KOPT-K1 (cell line): Measurements from ENCODE around the gene MMRN2.
A peak's percentile ranks its signal among the peaks of the same experiment; 100 is the strongest.
"Not testable (repeated sequence)": the region's sequence is repeated elsewhere in the genome, so short reads cannot be mapped to it uniquely, and the experiment has no call there.

ENCODE experiments used
- H3K27ac ChIP-seq: fragments of 200-600 bp; sonication (generic); 2 replicates; pipeline ENCODE4 v1.5.1; 2016; ENCODE audit warnings: antibody characterized with exemption, mild to moderate bottlenecking, low read depth, low read length; ENCODE audit not compliant: poor library complexity, severe bottlenecking
- H3K36me3 ChIP-seq: fragments of 200-600 bp; sonication (generic); 2 replicates; pipeline ENCODE4 v1.5.1; 2017; ENCODE audit warnings: antibody characterized with exemption, mild to moderate bottlenecking, low read length, moderate library complexity; ENCODE audit not compliant: insufficient read depth
- H3K9me3 ChIP-seq: fragments of 200-600 bp; sonication (generic); 2 replicates; pipeline ENCODE4 v1.5.1; 2017; ENCODE audit warnings: antibody characterized with exemption, low read length, mild to moderate bottlenecking; ENCODE audit not compliant: insufficient read depth, poor library complexity, severe bottlenecking

The MMRN2 gene

GRCh38 chr10:86954681-86955500, 2.5 kb downstream of the MMRN2 start:
- no peaks in the 10 kb centered on the region for H3K36me3 ChIP-seq
- H3K27ac ChIP-seq = no peak overlapping the region
- peaks cover 14% of the 10 kb centered on the region for H3K9me3 ChIP-seq

- Histone ChIP-seq H3K36me3 (no peaks in the 10 kb centered on the region), H3K9me3 (peaks cover 14% of the 10 kb centered on the region), H3K27ac (no peak overlapping the region)
Observed at GRCh38 chr10:86953747-86954680, 3.4 kb downstream of the MMRN2 start.

GRCh38 chr10:86952697-86953096, 4.7 kb downstream of the MMRN2 start:
- H3K9me3 ChIP-seq = peaks cover 14% of the 10 kb centered on the region
- H3K36me3 ChIP-seq, H3K27ac ChIP-seq: not testable (repeated sequence)

GRCh38 chr10:86952106-86952505, 5.3 kb downstream of the MMRN2 start:
- Histone ChIP-seq H3K36me3 (no peaks in the 10 kb centered on the region), H3K27ac (no peak overlapping the region), H3K9me3 (peaks cover 14% of the 10 kb centered on the region)

GRCh38 chr10:86951184-86951761, 6.1 kb downstream of the MMRN2 start:
- Histone ChIP-seq H3K9me3 (peaks cover 14% of the 10 kb centered on the region), H3K36me3 (no peaks in the 10 kb centered on the region), H3K27ac (no peak overlapping the region)

- Histone ChIP-seq H3K9me3 (peaks cover 14% of the 10 kb centered on the region), H3K36me3 (no peaks in the 10 kb centered on the region), H3K27ac (no peak overlapping the region)
Observed at GRCh38 chr10:86950349-86950748, 7.1 kb downstream of the MMRN2 start.

GRCh38 chr10:86947806-86948205, 9.6 kb downstream of the MMRN2 start:
- peaks cover 12% of the 10 kb centered on the region for H3K9me3 ChIP-seq
- H3K27ac ChIP-seq, H3K36me3 ChIP-seq: not testable (repeated sequence)

- Histone ChIP-seq H3K9me3 (no peaks in the 10 kb centered on the region), H3K27ac (no peak overlapping the region), H3K36me3 (no peaks in the 10 kb centered on the region)
Observed at GRCh38 chr10:86946213-86947155, 10.9 kb downstream of the MMRN2 start.

GRCh38 chr10:86945361-86946212, 11.8 kb downstream of the MMRN2 start:
- H3K9me3 ChIP-seq = no peaks in the 10 kb centered on the region
- H3K36me3 ChIP-seq = no peaks in the 10 kb centered on the region
- H3K27ac ChIP-seq = peak overlapping the region; percentile 24

GRCh38 chr10:86944907-86945306, 12.5 kb downstream of the MMRN2 start:
- no peaks in the 10 kb centered on the region for H3K36me3 ChIP-seq
- no peaks in the 10 kb centered on the region for H3K9me3 ChIP-seq
- H3K27ac ChIP-seq = peak overlapping the region; percentile 24

GRCh38 chr10:86944471-86944870, 12.9 kb downstream of the MMRN2 start:
- H3K27ac ChIP-seq = peak overlapping the region; percentile 24
- H3K9me3 ChIP-seq = no peaks in the 10 kb centered on the region
- no peaks in the 10 kb centered on the region for H3K36me3 ChIP-seq

- H3K36me3 ChIP-seq = no peaks in the 10 kb centered on the region
- H3K27ac ChIP-seq = peak overlapping the region; percentile 24
- no peaks in the 10 kb centered on the region for H3K9me3 ChIP-seq
Observed at GRCh38 chr10:86944031-86944419, 13.4 kb downstream of the MMRN2 start.

GRCh38 chr10:86943316-86944030, 13.9 kb downstream of the MMRN2 start:
- Histone ChIP-seq H3K36me3 (no peaks in the 10 kb centered on the region), H3K9me3 (no peaks in the 10 kb centered on the region), H3K27ac (no peak overlapping the region)
